Smooth muscle cell (in vitro differentiated cells): ENCODE results near the gene LBP. TPM values are rescaled to one million over a fixed set of nuclear protein-coding genes. Genes with fewer than 3 reads are reported as not detected.

ENCODE experiments used
- DNase-seq: peaks from one replicate; lab custom pipeline; 2025; ENCODE audit not compliant: unreplicated experiment; lab: John Stamatoyannopoulos, UW
- H2AFZ ChIP-seq: fragments of 200-600 bp; sonication (generic); 2 replicates; pipeline ENCODE4 v1.6.0; 2016; ENCODE audit warnings: antibody characterized with exemption, low read depth, mild to moderate bottlenecking
- H3F3A ChIP-seq: fragments of 200-600 bp; sonication (generic); 2 replicates; pipeline ENCODE4 v1.6.0; 2017; ENCODE audit warnings: antibody characterized with exemption, low read depth
- H3K27ac ChIP-seq: fragments of 200-600 bp; sonication (generic); 2 replicates; pipeline ENCODE4 v1.5.1; 2016; ENCODE audit warnings: low read depth, mild to moderate bottlenecking
- H3K27me3 ChIP-seq: fragments of 200-600 bp; sonication (generic); 2 replicates; pipeline ENCODE4 v1.6.1; 2016; ENCODE audit warnings: low read depth, mild to moderate bottlenecking
- H3K36me3 ChIP-seq: fragments of 200-600 bp; sonication (generic); 2 replicates; pipeline ENCODE4 v1.5.1; 2016; ENCODE audit warnings: low read depth
- H3K4me1 ChIP-seq: fragments of 200-600 bp; sonication (generic); 2 replicates; pipeline ENCODE4 v1.5.1; 2016; ENCODE audit warnings: low read depth
- H3K4me2 ChIP-seq: fragments of 200-600 bp; sonication (generic); 2 replicates; pipeline ENCODE4 v1.6.0; 2016; ENCODE audit warnings: mild to moderate bottlenecking
- H3K4me3 ChIP-seq: fragments of 200-600 bp; sonication (generic); 2 replicates; pipeline ENCODE4 v1.5.1; 2016; ENCODE audit warnings: mild to moderate bottlenecking
- H3K79me2 ChIP-seq: fragments of 200-600 bp; sonication (generic); 2 replicates; pipeline ENCODE4 v1.6.0; 2016; ENCODE audit warnings: low read depth, mild to moderate bottlenecking
- H3K9ac ChIP-seq: fragments of 200-600 bp; sonication (generic); 2 replicates; pipeline ENCODE4 v1.6.0; 2016; ENCODE audit warnings: low read depth
- H3K9me3 ChIP-seq: fragments of 200-600 bp; sonication (generic); replicated peaks from 2 replicates; pipeline ENCODE4 v1.5.1; 2016; ENCODE audit warnings: low read depth
- H4K20me1 ChIP-seq: fragments of 200-600 bp; sonication (generic); 2 replicates; pipeline ENCODE4 v1.6.0; 2016; ENCODE audit warnings: low read depth
- CTCF ChIP-seq: fragments of 200-600 bp; sonication (generic); IDR thresholded peaks from 2 replicates; pipeline ENCODE4 v1.5.1; 2017; ENCODE audit warnings: borderline replicate concordance, mild to moderate bottlenecking, antibody characterized with exemption; ENCODE audit not compliant: insufficient read depth, poor library complexity, severe bottlenecking
- WGBS: methylation state at CpG from one replicate; pipeline ENCODE4 v1.1.7; 2016; ENCODE audit warnings: low lambda C conversion rate; 5-methylcytosine and 5-hydroxymethylcytosine counted together
- polyA plus RNA-seq: library from polyadenylated mRNA; unstranded; fragments of >200 nt; fragmentation: Nextera tagmentation; extraction: Ambion mirVana; gene quantifications from 2 replicates; pipeline ENCODE4 v1.2.1, GENCODE V29; 2016
- total RNA-seq: library from RNA; depleted of rRNA; stranded (reverse); fragments of >200 nt; gene quantifications from 2 replicates; pipeline ENCODE4 v1.2.3, GENCODE V29; 2014

Gene LBP
- total and polyA plus RNA-seq, 2 experiments from 2014 or later: not detected

- 73% methylated on average over 2 of the region's 2 CpGs for WGBS
These were observed 40.6 kb downstream of the LBP start for GRCh38 chr20:38386851-38387250.

GRCh38 chr20:38387953-38388352, 41.7 kb downstream of the LBP start:
- no peak overlapping the region for H3K9ac ChIP-seq
- no peak overlapping the region for H3K4me2 ChIP-seq
- TF ChIP-seq CTCF: no peak
- no peaks in the 10 kb centered on the region for H3K27me3 ChIP-seq
- no peaks in the 10 kb centered on the region for H3K36me3 ChIP-seq
- no peaks in the 10 kb centered on the region for H3K4me1 ChIP-seq
- H3K9me3 ChIP-seq: no peaks in the 10 kb centered on the region
- H4K20me1 ChIP-seq: no peaks in the 10 kb centered on the region
- no peak overlapping the region for H3K4me3 ChIP-seq
- H3F3A ChIP-seq: no peaks in the 10 kb centered on the region
- no peaks in the 10 kb centered on the region for H3K79me2 ChIP-seq
- H2AFZ ChIP-seq: no peak overlapping the region
- WGBS: 75% methylated on average over 4 of the region's 4 CpGs
- no peak overlapping the region for H3K27ac ChIP-seq
- DNase-seq: no peak

More at GRCh38 chr20:38386851-38387250, 40.6 kb downstream of the LBP start:
- H3K4me3 ChIP-seq: no peak overlapping the region
- no peak overlapping the region for H2AFZ ChIP-seq
- H3K27ac ChIP-seq: no peak overlapping the region
- no peak for DNase-seq
- H3K9ac ChIP-seq: no peak overlapping the region
- no peaks in the 10 kb centered on the region for H3K79me2 ChIP-seq
- H3F3A ChIP-seq: no peaks in the 10 kb centered on the region
- H3K4me1 ChIP-seq: no peaks in the 10 kb centered on the region
- no peak overlapping the region for H3K4me2 ChIP-seq
- H3K36me3 ChIP-seq: no peaks in the 10 kb centered on the region
- H3K9me3 ChIP-seq: no peaks in the 10 kb centered on the region
- H4K20me1 ChIP-seq: no peaks in the 10 kb centered on the region
- peaks cover 4% of the 10 kb centered on the region for H3K27me3 ChIP-seq
- no peak for TF ChIP-seq CTCF

- Histone ChIP-seq H3K79me2 (no peaks in the 10 kb centered on the region), H3K4me2 (no peak overlapping the region), H3K9ac (no peak overlapping the region), H3K9me3 (no peaks in the 10 kb centered on the region), H3K27ac (no peak overlapping the region), H3K4me1 (no peaks in the 10 kb centered on the region), H3K36me3 (no peaks in the 10 kb centered on the region), H3K27me3 (no peaks in the 10 kb centered on the region), H2AFZ (no peak overlapping the region), H3K4me3 (no peak overlapping the region), H3F3A (no peaks in the 10 kb centered on the region), H4K20me1 (no peaks in the 10 kb centered on the region)
- TF ChIP-seq CTCF: no peak
- WGBS: 64% methylated on average over 3 of the region's 3 CpGs
- DNase-seq: no peak
These were observed 46.1 kb downstream of the LBP start for GRCh38 chr20:38392356-38392755.

- H2AFZ ChIP-seq: no peak overlapping the region
These were observed 47.0 kb downstream of the LBP start for GRCh38 chr20:38393259-38393658.

More at GRCh38 chr20:38393259-38393658, 47.0 kb downstream of the LBP start:
- no peak for DNase-seq
- H3K27me3 ChIP-seq: no peaks in the 10 kb centered on the region
- no peaks in the 10 kb centered on the region for H3K9me3 ChIP-seq
- no peaks in the 10 kb centered on the region for H4K20me1 ChIP-seq
- H3F3A ChIP-seq: no peaks in the 10 kb centered on the region
- no peak overlapping the region for H3K4me3 ChIP-seq
- no peak overlapping the region for H3K27ac ChIP-seq
- no peak for TF ChIP-seq CTCF
- no peaks in the 10 kb centered on the region for H3K4me1 ChIP-seq
- WGBS: 85% methylated on average over 5 of the region's 5 CpGs
- H3K79me2 ChIP-seq: no peaks in the 10 kb centered on the region
- H3K4me2 ChIP-seq: no peak overlapping the region
- H3K36me3 ChIP-seq: no peaks in the 10 kb centered on the region
- H3K9ac ChIP-seq: no peak overlapping the region
